Nucleus accumbens (tissue), 56 donors: ENCODE results near the gene PGAP1.

Experiments used
- DNase-seq, 56 donors: peaks; one replicate each; lab custom pipeline; 2025; lab: John Stamatoyannopoulos, UW

Gene PGAP1

DNA sequence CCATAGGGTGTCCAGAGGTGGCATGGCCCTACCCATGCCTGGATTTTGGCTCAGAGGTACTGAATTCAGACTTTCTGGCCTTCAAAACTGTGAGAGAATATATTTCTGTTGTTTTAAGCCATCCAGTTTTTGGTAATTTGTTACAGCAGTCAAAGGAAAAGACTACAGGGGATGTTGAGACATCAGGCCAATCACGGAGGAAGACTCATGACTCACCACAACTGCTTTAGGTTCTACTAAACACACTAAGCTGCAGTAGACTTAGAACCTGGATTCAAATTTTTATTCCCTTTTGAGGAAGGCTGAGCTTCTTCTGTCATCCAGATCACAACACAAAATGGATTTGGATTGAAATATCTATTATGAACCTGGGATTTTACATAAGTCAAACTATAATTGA, 105.3 kb downstream of the PGAP1 start:
- no peak for DNase-seq

DNA sequence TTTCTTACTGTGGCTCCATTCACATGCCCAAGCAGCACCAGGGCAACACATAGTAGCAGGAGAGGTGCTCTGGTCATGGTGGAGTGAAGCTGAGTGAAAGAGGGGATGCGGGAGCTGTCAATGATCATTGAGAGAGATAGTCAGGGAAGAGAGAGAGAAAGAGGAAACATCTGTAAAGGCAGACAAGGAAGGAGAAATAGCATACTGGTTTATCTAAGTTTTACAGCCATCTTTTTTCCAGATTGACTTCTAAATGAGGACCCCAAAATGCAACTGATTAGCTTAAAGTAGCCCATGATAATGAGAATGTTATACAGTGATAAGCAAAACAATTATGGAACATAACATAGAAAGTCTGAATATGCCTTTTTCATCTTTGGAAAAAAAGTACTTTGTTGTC, 117.2 kb downstream of the PGAP1 start, which contains the start of gene C2orf66:
Gene C2orf66 (minus strand): TSS at position 96 of the 400 bp plus-strand sequence. CDS start 19 bp downstream, at position 77.
- DNase-seq = no peak

DNA sequence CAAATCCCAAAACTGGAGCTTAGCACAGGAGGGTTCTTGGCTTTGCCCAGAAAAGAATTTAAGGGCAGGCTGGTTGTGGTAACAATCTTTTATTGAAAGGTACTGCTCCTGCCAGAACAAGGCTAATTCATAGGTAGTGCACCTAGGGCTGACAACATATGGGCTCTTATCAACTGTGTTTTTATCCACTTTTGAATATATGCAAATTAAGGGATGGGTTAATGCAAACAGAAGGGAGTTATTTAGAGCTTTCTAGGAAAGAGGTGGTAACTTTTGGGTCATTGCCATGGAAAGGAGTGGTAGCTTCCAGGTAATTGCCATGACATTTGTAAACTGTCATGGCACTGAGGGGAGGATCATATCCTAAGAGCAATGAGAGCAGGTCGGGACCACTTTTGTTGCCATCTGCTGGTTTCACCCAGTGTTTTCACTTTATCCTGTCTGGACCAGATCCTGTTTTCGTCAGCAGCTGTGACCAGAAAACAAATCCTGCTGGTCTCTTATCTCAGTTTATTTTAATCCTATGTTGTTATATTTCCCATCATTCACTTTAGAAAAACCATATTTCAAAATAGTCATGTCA, 118.3 kb downstream of the PGAP1 start:
- no peak for DNase-seq

DNA sequence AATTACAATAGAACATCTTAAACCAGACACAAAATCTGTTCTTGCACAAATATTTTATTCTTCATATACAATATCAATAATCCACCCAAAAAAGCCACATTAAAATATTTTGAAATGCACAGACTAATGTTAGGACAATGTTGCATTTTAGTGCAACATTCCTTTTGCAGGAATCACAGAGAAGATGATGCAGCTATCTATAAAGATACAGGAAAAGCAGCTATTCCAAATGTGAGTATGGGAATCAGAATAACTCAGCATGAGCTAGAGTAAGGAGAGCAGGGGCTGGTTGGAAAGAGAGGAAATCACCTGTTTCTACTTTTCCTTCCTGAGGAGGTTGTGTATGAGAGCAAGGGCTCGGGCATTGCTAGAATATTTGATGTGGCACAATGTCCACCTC, 122.1 kb downstream of the PGAP1 start:
- DNase-seq = no peak

DNA sequence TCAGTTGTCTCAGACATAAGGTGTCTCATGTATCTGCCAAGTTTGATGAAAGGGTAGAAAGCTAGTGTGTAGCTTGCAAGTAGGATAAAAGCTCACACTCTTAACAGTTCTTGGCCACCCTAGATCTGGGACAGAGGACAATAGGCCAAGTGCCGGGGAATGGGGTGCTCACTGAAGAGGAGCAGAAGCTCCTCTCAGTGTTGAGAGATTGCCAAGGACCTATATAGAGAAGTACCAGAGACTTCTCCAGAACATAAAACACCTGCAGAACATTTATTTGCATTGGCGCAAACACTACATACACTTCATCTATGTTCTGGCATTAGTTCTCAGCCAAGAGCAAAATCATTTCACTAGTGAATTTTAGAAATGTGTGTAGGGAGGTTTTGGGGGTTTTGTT, 124.1 kb downstream of the PGAP1 start:
- DNase-seq = no peak

DNA sequence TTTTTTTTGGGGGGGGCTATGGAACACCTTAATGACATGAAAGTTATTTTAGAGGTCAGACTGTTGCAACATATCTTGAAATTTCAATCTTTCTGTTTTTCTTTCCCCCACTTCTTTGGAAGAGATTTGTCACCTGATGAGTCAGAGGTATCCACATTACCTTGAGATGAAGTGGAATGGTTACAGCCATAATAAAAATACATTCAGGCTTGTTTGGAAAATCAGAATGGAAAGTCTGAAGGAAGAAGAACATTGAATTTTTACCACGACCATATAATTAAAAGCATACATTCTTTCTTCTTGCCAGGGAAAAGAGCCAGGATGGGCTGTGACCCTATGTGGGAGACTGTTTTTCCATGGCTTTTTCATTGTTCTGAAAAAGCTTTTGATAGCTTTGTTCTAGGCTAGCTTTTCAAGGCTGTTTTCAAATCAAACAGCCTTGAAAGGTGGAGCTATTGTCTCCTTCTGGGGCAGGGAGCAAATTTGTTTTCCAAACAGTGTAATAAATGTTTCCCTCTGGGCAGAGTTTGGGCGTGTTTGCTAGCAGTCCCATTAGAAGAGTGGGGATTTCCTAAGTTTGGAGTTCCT, 124.7 kb downstream of the PGAP1 start:
- DNase-seq = no peak

DNA sequence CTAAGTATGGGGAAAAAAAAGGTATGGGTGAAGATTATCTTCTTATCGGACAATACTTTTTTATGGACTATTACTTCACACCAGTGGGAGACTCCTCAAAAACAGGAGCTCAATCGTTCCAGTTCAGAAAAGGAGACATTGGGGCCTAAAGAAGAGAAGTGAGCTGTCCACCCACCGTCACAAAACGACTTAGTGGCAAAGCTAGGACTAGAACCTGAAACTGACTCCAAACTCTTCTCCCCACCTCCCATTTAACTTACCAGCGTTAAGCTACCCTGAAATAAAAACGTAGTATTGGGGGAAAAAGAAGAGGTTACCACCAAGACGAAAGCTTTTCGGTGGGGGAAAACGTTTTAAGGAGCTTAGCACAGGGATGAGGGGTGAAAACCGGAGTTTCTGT, 127.5 kb downstream of the PGAP1 start:
- no peak for DNase-seq

DNA sequence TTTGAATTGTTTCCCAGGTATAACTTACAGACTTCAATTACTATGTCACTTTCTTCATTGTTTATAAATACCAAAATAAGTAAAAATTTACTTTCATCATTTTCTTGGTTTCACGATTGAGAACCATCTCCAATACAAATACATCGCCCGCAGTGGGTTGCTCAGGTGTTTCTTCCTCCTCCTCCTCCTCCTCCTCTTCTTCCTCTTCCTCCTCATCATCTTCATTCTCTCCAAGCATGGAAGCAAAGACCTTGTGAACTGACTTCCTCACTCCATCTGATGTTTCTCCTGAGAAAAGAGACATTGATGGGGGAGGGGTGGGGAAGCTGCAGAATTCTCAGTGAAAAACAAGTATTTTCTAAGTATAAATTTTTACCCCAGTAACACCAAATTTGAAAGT, 133.6 kb downstream of the PGAP1 start:
- no peak for DNase-seq

DNA sequence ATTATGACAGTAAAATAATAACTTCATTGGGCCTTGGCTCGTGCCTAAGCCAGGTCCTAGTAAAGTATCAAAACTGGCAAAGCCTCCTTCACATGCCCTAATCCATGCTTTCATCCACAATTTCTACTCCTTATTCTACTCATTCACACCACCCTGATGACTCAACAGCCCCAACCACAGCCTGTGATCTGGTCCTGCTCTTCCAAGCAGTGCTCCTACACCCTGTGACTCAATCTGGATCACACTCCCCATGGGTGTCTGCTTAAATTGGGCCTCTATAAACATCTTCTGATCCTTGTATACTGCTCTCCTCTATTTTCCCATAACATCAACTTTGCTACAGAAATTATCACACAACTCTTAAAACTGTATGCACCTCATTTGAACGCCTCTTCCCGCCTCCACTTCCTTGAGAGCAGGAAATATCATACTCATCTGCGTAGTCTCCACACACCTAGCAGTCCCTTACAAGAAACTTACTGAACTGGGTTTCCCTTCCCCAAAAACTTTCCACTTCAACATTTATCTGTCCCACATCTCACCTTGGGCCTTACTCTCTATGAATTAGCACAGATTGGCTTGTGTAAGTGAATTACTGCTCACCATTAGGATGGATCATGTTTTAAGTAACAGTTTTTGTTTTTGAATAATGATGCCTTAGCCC, 142.9 kb downstream of the PGAP1 start:
- DNase-seq = peak in 7 of 56 donors; percentile 0 to 14 (median 3)
